Panc1 (cell line): ENCODE measurements around the gene WWOX.

Experiments
- POLR2AphosphoS5 ChIP-seq: IDR thresholded peaks from 2 replicates; pipeline ENCODE4 v1.6.1; 2012; ENCODE audit warnings: mild to moderate bottlenecking, low read depth, low read length, moderate library complexity
- TCF7L2 ChIP-seq: IDR thresholded peaks from 2 replicates; pipeline ENCODE4 v1.6.1; 2011; ENCODE audit warnings: mild to moderate bottlenecking, low read depth, low read length, inconsistent platforms
- TF ChIP-seq, protein P1 (sequence below): fragments of 450-650 bp; IDR thresholded peaks from 2 replicates; pipeline ENCODE4 v1.5.1; 2017; ENCODE audit warnings: mild to moderate bottlenecking
- TF ChIP-seq, protein P2 (sequence below), 2 experiments: IDR thresholded peaks; 2 replicates each; pipeline ENCODE4 v1.6.1; 2011 to 2012; ENCODE audit warnings: low read depth in 2 of 2, control low read depth in 1 of 2, low read length in 1 of 2, mild to moderate bottlenecking in 1 of 2, moderate library complexity in 1 of 2; ENCODE audit not compliant: insufficient read depth in 1 of 2

- TF ChIP-seq, protein P1, sequence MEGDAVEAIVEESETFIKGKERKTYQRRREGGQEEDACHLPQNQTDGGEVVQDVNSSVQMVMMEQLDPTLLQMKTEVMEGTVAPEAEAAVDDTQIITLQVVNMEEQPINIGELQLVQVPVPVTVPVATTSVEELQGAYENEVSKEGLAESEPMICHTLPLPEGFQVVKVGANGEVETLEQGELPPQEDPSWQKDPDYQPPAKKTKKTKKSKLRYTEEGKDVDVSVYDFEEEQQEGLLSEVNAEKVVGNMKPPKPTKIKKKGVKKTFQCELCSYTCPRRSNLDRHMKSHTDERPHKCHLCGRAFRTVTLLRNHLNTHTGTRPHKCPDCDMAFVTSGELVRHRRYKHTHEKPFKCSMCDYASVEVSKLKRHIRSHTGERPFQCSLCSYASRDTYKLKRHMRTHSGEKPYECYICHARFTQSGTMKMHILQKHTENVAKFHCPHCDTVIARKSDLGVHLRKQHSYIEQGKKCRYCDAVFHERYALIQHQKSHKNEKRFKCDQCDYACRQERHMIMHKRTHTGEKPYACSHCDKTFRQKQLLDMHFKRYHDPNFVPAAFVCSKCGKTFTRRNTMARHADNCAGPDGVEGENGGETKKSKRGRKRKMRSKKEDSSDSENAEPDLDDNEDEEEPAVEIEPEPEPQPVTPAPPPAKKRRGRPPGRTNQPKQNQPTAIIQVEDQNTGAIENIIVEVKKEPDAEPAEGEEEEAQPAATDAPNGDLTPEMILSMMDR, result no peak
- no peak for TF ChIP-seq TCF7L2
- no peak for TF ChIP-seq POLR2AphosphoS5
- TF ChIP-seq, protein P2, sequence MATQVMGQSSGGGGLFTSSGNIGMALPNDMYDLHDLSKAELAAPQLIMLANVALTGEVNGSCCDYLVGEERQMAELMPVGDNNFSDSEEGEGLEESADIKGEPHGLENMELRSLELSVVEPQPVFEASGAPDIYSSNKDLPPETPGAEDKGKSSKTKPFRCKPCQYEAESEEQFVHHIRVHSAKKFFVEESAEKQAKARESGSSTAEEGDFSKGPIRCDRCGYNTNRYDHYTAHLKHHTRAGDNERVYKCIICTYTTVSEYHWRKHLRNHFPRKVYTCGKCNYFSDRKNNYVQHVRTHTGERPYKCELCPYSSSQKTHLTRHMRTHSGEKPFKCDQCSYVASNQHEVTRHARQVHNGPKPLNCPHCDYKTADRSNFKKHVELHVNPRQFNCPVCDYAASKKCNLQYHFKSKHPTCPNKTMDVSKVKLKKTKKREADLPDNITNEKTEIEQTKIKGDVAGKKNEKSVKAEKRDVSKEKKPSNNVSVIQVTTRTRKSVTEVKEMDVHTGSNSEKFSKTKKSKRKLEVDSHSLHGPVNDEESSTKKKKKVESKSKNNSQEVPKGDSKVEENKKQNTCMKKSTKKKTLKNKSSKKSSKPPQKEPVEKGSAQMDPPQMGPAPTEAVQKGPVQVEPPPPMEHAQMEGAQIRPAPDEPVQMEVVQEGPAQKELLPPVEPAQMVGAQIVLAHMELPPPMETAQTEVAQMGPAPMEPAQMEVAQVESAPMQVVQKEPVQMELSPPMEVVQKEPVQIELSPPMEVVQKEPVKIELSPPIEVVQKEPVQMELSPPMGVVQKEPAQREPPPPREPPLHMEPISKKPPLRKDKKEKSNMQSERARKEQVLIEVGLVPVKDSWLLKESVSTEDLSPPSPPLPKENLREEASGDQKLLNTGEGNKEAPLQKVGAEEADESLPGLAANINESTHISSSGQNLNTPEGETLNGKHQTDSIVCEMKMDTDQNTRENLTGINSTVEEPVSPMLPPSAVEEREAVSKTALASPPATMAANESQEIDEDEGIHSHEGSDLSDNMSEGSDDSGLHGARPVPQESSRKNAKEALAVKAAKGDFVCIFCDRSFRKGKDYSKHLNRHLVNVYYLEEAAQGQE (IDR thresholded peaks at IDR 0.05; ENCODE audit: insufficient read depth in 1 of 2, low read depth in 2 of 2, low read length in 1 of 2), result no peak
Observed at GRCh38 chr16:79209308-79209707, 1109.9 kb downstream of the WWOX start.
